Measurements from ENCODE around the gene PCDH1. TPM values are rescaled to one million over a fixed set of nuclear protein-coding genes. Genes with fewer than 3 reads are reported as not detected.
"Not testable (repeated sequence)": the region's sequence is repeated elsewhere in the genome, so short reads cannot be mapped to it uniquely, and the experiment has no call there.

The PCDH1 gene
- 4.0 and 4.4 TPM in 2 replicates for total RNA-seq (2014; rRNA removed; shearing (Covaris generic))
- 10.0 and 10.9 TPM in 2 replicates for polyA plus RNA-seq (2015; cell fraction: cytosol; rRNA removed)
- 23.0 and 26.3 TPM in 2 replicates for polyA plus RNA-seq (2015; cell fraction: nucleus; rRNA removed)

DNA sequence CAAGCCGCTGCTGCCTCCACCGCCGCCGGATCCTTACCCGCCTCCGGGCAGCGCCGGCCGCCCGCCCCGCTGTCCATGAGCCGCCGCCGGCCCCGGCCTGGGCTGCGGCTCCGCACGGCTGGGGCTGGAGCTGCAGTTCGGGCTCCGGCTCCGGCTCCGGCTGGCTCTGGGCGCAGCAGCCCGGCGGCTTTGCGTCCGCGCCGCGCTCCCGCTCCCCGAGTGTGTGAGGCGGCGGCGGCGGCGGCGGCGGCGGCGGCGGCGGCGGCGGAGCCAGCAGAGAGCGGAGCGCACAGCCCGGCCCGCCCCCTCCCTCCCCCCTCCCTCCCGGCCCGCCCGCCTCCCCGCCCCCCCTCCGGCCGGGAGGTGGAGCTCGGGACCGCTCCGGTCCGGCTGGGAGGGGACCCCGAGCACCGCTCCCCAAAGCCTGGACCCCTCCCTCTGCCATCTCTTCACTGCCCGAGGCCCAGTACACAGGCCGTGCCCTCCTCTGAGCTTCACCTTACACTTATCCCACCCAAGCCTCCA is at the start of gene PCDH1:
TSS of gene PCDH1 (minus strand) at position 225 of the 525 bp plus-strand sequence. CDS start at position 77, 148 bp downstream.
- no peak for DNase-seq (ENCODE audit: low read depth)

DNA sequence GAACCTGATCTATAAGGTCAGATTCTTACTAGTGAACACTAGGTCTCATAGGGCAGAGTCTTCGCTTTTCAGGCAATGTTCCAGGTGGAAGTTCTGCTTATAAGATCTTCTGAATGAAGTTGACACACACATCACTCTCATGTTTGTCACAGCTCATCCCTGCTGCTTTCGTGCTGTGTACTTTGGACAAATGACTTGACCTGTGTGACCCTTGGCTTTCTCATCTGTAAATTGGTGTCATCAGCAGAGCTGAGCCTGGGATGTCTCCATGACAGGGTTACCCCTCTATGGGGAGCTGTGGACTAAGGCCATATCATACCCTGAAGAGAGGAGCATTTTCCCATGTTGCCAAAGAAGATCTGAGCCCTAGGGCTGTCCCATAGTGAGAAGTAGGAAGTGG is 48.2 kb upstream of the PCDH1 start:
- DNase-seq (ENCODE audit: low read depth), result no peak

GRCh38 chr5:141923448-141924313 is 45.5 kb upstream of the PCDH1 start, which contains the start of gene DELE1:
Gene DELE1 (plus strand): TSS chr5:141923871. CDS start chr5:141923942, 71 bp downstream.
- peak; percentile 95 for DNase-seq (ENCODE audit: low read depth)

DNA sequence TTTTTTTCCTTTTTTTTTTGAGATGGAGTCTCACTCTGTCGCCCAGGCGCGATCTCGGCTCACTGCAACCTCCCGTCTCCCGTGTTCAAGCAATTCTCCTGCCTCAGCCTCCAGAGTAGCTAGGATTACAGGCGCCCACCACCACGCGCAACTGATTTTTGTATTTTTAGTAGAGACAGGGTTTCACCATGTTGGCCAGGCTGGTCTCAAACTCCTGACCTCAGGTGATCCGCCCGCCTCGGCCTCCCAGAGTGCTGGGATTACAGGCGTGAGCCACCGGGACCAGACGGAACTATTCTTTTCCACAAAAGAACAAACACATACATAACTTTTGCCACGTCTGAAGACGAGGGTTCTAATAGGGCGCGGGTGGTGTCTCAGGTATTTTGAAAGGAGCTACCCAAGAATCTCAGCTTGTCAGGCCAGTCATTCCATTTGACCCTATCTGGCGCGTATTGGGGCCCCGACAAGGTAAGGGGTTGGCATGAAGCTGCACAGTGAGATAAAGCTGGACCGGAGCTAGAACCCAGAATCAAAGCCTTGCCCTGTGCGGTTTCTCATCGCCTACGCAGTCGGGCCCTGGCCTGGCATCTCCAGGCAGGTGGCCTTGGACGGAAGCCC is 44.7 kb upstream of the PCDH1 start:
- not testable (repeated sequence) for DNase-seq (ENCODE audit: low read depth)

DNA sequence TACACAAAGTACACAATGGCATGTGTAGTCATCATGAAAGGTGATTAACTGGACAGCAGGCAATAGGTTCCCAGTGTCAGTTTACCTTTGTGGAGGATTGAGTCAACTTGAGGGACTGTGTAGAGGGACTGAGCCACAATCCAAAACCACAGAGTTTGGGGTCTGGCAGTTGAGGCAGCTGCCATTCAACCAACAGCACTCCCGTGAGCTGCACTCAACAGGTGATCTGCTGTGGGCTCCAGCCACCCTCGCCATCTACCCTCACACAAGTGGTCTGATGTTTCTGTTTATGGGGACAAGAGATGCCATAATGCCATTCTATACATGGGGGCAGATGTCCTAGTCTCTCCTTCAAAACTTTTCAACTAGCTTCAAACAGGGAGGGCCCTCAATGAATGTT is 42.6 kb upstream of the PCDH1 start:
- DNase-seq (ENCODE audit: low read depth), result no peak

DNA sequence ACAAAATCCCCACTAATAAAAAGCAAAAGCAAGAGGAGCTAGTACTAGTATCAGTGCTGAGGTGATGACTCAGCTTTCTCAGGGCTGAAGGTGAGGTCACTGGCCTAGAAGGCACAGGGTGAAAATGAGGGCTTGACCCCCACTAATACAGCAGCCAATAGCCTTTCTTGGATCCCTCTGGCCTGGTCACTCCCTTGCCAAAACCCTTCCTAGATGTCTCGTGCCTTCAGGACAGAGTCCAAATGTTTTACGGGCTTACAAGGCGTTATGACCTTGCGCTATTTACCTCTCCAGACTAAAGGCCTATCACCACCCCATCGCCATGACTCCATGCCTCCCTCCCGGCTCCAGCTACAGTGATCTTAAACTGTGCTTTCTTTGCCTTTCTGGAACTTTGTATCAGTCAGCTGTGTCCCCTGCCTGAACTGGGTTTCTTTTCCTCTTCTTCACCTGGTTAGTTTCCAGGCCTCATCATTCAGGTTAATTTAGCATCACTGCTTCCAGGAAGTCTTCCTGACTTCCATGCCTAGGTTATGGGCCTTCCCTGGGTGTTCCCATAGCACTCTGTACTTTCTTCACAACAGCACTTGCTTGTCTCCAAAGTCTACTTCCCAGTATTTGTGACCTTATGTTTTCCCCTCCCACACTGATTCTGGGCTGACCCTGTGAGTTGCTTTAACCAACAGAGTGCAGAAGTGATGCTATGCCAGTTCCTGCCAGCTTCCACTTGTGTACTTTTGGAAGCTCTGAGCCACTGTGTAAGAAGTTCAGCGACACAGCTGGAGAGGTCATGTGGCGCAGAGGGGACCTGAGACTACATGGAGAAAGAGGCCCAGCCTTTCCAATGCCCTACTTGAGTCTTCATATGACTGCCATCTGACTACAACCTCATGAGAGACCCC is 41.3 kb upstream of the PCDH1 start:
- DNase-seq (ENCODE audit: low read depth), result no peak

GRCh38 chr5:141917760-141918159 is 39.5 kb upstream of the PCDH1 start:
- DNase-seq (ENCODE audit: low read depth), result no peak

DNA sequence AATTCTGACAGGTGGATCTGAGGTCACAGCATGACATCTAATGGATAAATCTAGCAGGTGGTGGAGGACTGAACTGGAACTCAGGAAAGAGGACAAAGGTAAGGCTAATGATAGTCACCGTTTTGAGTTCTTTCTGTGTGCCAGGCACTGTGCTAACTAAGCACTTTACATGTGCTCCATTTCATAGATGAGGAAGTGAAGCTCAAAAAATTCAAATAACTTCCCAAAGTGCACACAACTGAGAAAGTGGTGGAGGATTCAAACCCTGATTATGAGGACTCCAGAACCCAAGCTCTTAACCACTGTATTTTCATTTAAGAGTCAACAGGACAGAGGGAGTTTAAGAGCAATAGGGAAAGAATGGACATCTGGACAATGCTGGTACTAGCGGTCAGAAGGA is 38.3 kb upstream of the PCDH1 start:
- no peak for DNase-seq (ENCODE audit: low read depth)

DNA sequence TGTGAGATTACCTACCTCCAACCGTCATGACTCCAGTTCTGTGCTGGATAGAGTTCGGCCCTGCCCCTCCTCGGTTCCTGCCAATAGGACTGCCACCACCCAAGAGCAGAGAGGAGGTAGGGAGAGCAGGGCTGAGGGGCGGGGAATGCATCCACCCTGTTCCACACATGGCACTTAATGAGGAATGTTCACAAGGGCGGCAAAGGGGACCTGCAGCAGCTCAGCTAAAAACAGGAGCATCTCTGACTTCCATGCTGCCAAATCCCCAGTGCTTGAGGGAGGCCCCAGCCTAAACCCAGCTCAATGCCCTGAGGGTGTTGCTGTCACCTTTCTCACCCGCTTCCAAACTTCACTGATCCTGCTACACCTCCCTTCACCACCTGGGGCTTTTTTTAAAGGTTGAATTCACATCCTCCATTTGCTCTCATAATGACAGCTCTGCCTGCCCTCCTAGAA is 37.7 kb upstream of the PCDH1 start:
- no peak for DNase-seq (ENCODE audit: low read depth)

- DNase-seq (ENCODE audit: low read depth), result no peak
Observed at GRCh38 chr5:141914797-141915196, 36.6 kb upstream of the PCDH1 start.

GRCh38 chr5:141914199-141914743 is 36.1 kb upstream of the PCDH1 start:
- no peak for DNase-seq (ENCODE audit: low read depth)

DNA sequence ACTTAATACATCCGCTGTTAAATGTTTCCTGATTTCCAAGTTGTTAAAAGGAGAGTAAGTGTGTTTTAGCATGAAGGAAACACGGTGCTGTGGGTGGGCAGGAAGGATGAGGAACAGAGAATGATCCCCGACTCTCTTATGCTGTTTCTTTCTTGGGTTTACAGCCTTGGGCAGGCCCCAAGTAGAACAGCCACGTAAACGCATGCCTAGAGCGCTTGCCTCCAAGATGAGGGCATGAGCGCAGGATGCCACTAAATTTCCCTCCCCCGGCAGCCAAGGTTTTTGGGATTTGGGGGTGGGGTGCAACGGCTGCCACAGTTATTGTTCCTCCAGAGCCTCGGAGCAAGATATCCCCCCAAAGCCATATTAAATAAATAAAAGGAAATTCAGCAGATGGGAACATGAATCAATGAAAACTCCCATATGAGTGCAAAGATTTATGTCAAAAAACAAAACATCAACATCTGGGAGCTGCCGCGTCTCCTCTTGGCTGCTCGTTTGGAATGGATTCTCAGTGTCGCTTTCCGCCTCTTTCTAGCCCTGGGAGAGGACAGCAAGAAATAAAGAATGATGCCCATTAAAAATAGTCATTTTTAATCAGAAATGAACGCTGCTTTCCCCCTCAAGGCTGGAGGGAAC is 35.5 kb upstream of the PCDH1 start:
- no peak for DNase-seq (ENCODE audit: low read depth)

GRCh38 chr5:141910271-141910673 is 32.1 kb upstream of the PCDH1 start:
- DNase-seq (ENCODE audit: low read depth), result peak; percentile 10

GRCh38 chr5:141909212-141909611 is 31.0 kb upstream of the PCDH1 start:
- DNase-seq (ENCODE audit: low read depth), result no peak

DNA sequence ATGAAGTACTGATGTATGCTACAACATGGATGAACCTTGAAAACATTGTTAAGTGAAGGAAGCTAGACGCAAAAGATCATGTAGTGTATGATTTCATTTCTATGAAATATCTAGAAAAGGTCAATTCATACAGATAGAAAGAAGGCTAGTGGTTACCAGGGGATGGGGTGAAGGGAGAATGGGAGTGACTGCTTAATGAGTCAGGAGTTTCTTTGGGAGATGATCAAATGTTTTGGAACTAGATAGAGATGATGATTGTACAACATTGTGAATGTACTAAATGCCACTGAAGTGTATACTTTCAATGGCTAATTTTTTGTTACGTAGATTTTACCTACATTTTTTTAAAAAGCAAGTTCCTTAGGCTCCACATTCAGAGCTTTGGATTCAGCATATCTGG is 30.6 kb upstream of the PCDH1 start:
- peak; percentile 37 for DNase-seq (ENCODE audit: low read depth)

DNA sequence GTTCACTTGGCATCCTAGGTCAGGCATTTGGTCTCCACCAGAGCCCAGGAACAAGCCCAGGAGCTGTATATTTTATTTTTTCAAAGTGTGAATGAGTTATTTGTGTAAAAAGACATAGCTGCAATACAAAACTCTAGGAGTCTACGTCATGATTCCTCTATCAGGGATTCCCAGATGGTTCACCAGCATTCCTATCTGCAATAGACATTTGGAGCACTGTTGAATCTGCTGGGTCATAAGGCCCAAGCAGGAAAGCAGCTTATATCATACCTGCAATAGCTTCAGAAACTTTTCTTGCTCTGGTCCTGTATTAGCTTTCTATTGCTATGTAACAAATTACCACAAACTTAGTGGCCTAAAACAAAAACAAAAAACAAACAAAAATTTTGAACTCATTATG is 28.8 kb upstream of the PCDH1 start:
- no peak for DNase-seq (ENCODE audit: low read depth)

DNA sequence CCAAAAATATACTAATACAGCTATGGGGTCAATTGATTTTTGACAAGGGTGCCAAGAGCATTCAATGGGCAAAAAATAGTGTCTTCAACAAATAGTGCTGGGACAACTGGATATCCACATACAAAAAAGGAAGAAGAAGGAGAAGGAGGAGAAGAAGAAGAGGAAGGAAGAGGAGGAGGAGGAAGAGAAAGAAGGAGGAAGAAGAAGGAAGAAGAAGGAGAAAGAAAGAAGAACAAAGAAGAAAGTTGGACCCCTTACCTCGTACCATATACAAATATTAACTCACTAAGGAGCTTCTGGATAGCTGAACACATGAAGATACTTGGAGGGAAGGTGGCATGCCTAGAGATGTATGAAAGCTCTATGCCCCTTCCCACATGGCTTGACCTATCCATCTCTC is 28.3 kb upstream of the PCDH1 start:
- DNase-seq (ENCODE audit: low read depth), result no peak

DNA sequence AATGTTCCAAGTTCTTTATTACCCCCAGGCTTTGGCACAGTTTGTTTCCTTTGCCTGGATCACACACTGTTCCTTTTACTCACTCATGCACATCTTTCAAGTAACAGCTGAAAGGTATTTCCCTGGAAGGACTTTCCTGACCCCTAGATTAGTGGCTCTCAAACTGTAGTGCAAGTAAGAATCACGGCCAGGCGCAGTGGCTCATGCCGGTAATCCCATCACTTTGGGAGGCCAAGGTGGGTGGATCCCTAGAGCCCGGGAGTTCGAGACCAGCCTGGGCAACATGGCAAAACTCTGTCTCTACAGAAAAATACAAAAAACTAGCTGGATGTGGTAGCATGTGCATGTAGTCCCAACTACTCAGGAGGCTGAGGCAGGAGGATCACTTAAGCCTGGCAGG is 26.3 kb upstream of the PCDH1 start:
- DNase-seq (ENCODE audit: low read depth), result no peak

- DNase-seq (ENCODE audit: low read depth), result no peak
Observed at GRCh38 chr5:141903261-141903660, 25.1 kb upstream of the PCDH1 start.
